ENCODE measurements around the gene TMEM18.

GRCh38 chr2:693606-694005 is 16.4 kb upstream of the TMEM18 start:
- TF ChIP-seq POLR2A (IDR thresholded peaks at IDR 0.05; ENCODE audit: low read depth) (no peak), POLR2AphosphoS5 (IDR thresholded peaks at IDR 0.05) (no peak)
- TF ChIP-seq, protein P1, sequence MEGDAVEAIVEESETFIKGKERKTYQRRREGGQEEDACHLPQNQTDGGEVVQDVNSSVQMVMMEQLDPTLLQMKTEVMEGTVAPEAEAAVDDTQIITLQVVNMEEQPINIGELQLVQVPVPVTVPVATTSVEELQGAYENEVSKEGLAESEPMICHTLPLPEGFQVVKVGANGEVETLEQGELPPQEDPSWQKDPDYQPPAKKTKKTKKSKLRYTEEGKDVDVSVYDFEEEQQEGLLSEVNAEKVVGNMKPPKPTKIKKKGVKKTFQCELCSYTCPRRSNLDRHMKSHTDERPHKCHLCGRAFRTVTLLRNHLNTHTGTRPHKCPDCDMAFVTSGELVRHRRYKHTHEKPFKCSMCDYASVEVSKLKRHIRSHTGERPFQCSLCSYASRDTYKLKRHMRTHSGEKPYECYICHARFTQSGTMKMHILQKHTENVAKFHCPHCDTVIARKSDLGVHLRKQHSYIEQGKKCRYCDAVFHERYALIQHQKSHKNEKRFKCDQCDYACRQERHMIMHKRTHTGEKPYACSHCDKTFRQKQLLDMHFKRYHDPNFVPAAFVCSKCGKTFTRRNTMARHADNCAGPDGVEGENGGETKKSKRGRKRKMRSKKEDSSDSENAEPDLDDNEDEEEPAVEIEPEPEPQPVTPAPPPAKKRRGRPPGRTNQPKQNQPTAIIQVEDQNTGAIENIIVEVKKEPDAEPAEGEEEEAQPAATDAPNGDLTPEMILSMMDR (IDR thresholded peaks at IDR 0.05), result no peak

Measured in esophagus muscularis mucosa (tissue), 3 donors.